HEK293T (cell line): Measurements from ENCODE around the gene VENTX.

Experiments used
- CTBP1 ChIP-seq: fragments of 450-650 bp; IDR thresholded peaks from 2 replicates; pipeline ENCODE4 v1.6.1; 2016; ENCODE audit warnings: borderline replicate concordance
- L3MBTL2 ChIP-seq: fragments of 450-650 bp; conservative IDR thresholded peaks from 2 replicates; pipeline ENCODE4 v1.6.1; 2016; ENCODE audit warnings: mild to moderate bottlenecking
- TARDBP ChIP-seq: fragments of 450-650 bp; IDR thresholded peaks from 2 replicates; pipeline ENCODE4 v1.6.1; 2016

GRCh38 chr10:133253361-133253955 is 15.8 kb downstream of the VENTX start:
- TF ChIP-seq TARDBP (no peak), L3MBTL2 (no peak), CTBP1 (no peak)
